HCT116 (cell line): ENCODE results near the gene C11orf91. TPM values are rescaled to one million over a fixed set of nuclear protein-coding genes. Genes with fewer than 3 reads are reported as not detected.

Source experiments
- ATAC-seq: fragments of 200-7000 bp; cut with Tn5 transposase; 2 replicates; pipeline ENCODE4 v1.9.1; 2020; ENCODE audit warnings: mild to moderate bottlenecking, moderate library complexity
- BruUV-seq: library from RNA; stranded (reverse); fragments of 400-500 nt; replicated peaks from 2 replicates; lab custom pipeline; 2021; lab: Mats Ljungman, UMichigan
- CTCF ChIA-PET: fragments of 300-600 bp; sonication (Branson Sonifier 250); formaldehyde crosslinking; loops from one replicate; lab custom pipeline; 2021; ENCODE audit warnings: antibody characterized with exemption; lab: Charles Lee
- POLR2A ChIA-PET: fragments of 300-600, 350-600 bp; sonication (Branson Sonifier 250); formaldehyde crosslinking; loops from one replicate; lab custom pipeline; 2021; ENCODE audit warnings: antibody characterized with exemption; lab: Charles Lee
- RAD21 ChIA-PET, 2 experiments: fragments of 300-600 bp; sonication (Branson Sonifier 250); formaldehyde crosslinking; loops; one replicate each; lab custom pipeline; 2023; ENCODE audit warnings: low total read pairs in 2 of 2; ENCODE audit not compliant: uncharacterized antibody in 2 of 2, unreplicated experiment in 2 of 2, low non-redundant PET in 1 of 2; lab: Charles Lee
- DNase-seq: peaks from one replicate; pipeline ENCODE4 v3.0.0-alpha.2; 2010; ENCODE audit warnings: low read depth, low spot score
- H2AFZ ChIP-seq: fragments of 200-600 bp; shearing (Covaris generic), sonication (generic); 2 replicates; pipeline ENCODE4 v1.6.1; 2017; ENCODE audit warnings: low read depth, mixed run types, mixed read lengths, antibody characterized with exemption, low read length; ENCODE audit not compliant: poor library complexity, severe bottlenecking
- H3K27ac ChIP-seq: 2 replicates; pipeline ENCODE4 v1.5.1; 2012; ENCODE audit warnings: low read depth, low read length
- H3K27me3 ChIP-seq: fragments of 200-600 bp; sonication (generic); 2 replicates; pipeline ENCODE4 v1.6.1; 2016; ENCODE audit warnings: mixed run types, low read length, mixed read lengths; ENCODE audit not compliant: insufficient read depth
- H3K36me3 ChIP-seq, 2 experiments: fragments of 200-500 bp in 1 of 2; fragments of 200-600 bp in 1 of 2; sonication (Bioruptor generic) in 1 of 2; sonication (generic) in 1 of 2; 2 replicates each; pipeline versions ENCODE4 v1.5.1 to v1.6.1; 2014 to 2016; ENCODE audit warnings: low read length in 2 of 2, inconsistent platforms in 1 of 2, mixed read lengths in 1 of 2, mixed run types in 1 of 2; ENCODE audit not compliant: insufficient read depth in 2 of 2, control insufficient read depth in 1 of 2
- H3K4me1 ChIP-seq, 2 experiments: fragments of 200-600 bp in 1 of 2; sonication (generic) in 1 of 2; 2 replicates each; pipeline versions ENCODE4 v1.5.1 to v1.6.1; 2012 to 2017; ENCODE audit warnings: low read length in 2 of 2, inconsistent platforms in 1 of 2, mild to moderate bottlenecking in 1 of 2, mixed read lengths in 1 of 2, mixed run types in 1 of 2, moderate library complexity in 1 of 2; ENCODE audit not compliant: insufficient read depth in 2 of 2, control insufficient read depth in 1 of 2
- H3K4me2 ChIP-seq: fragments of 200-600 bp; sonication (generic); 2 replicates; pipeline ENCODE4 v1.6.1; 2017; ENCODE audit warnings: mixed run types, low read length, mixed read lengths
- H3K4me3 ChIP-seq, 2 experiments: fragments of 200-600 bp in 1 of 2; sonication (generic) in 1 of 2; replicated peaks in 1 of 2; 2 replicates each; pipeline ENCODE4 v1.5.1; 2011 to 2016; ENCODE audit warnings: low read length in 2 of 2, control low read depth in 1 of 2, low read depth in 1 of 2, mild to moderate bottlenecking in 1 of 2, mixed read lengths in 1 of 2, mixed run types in 1 of 2
- H3K79me2 ChIP-seq: fragments of 200-600 bp; sonication (generic); 2 replicates; pipeline ENCODE4 v1.6.1; 2017; ENCODE audit warnings: mild to moderate bottlenecking, mixed run types, low read length, moderate library complexity, mixed read lengths; ENCODE audit not compliant: insufficient read depth
- H3K9ac ChIP-seq: fragments of 200-600 bp; sonication (generic); 2 replicates; pipeline ENCODE4 v1.6.1; 2016; ENCODE audit warnings: low read length, mixed read lengths
- H3K9me2 ChIP-seq: fragments of 200-600 bp; sonication (generic), shearing (Covaris generic); 2 replicates; pipeline ENCODE4 v1.6.1; 2017; ENCODE audit warnings: mixed run types, mild to moderate bottlenecking, moderate library complexity; ENCODE audit not compliant: insufficient read depth
- H3K9me3 ChIP-seq, 2 experiments: fragments of 200-500 bp in 1 of 2; fragments of 200-600 bp in 1 of 2; sonication (Bioruptor generic) in 1 of 2; sonication (generic) in 1 of 2; 2 replicates each; pipeline ENCODE4 v1.6.1; 2014 to 2017; ENCODE audit warnings: low read length in 2 of 2, mixed read lengths in 2 of 2, inconsistent platforms in 1 of 2, low read depth in 1 of 2, mild to moderate bottlenecking in 1 of 2, mixed run types in 1 of 2, moderate library complexity in 1 of 2; ENCODE audit not compliant: control insufficient read depth in 1 of 2, insufficient read depth in 1 of 2
- H4K20me1 ChIP-seq: fragments of 200-600 bp; sonication (generic), shearing (Covaris generic); 2 replicates; pipeline ENCODE4 v1.6.1; 2017; ENCODE audit warnings: mixed run types, mild to moderate bottlenecking, moderate library complexity; ENCODE audit not compliant: insufficient read depth
- CBX3 ChIP-seq: IDR thresholded peaks from 2 replicates; pipeline ENCODE4 v1.6.1; 2012; ENCODE audit warnings: low read depth
- intact Hi-C: fragments of 100-400 bp; cut with micrococcal nuclease; formaldehyde crosslinking; loops from 2 replicates; pipeline ENCODE4 v1.10.0; 2022
- total RNA-seq: library from RNA; stranded (reverse); gene quantifications from one replicate; pipeline ENCODE4 v1.2.1, GENCODE V29; 2021; ENCODE audit not compliant: unreplicated experiment
- TF ChIP-seq, protein P1 (sequence below), 3 experiments: fragments of 200-600 bp in 1 of 3; sonication (generic) in 1 of 3; IDR thresholded peaks in 2 of 3; conservative IDR thresholded peaks in 1 of 3; 2 replicates each; pipeline ENCODE4 v1.5.1; 2012 to 2017; ENCODE audit warnings: low read depth in 2 of 3, low read length in 2 of 3, antibody characterized with exemption in 1 of 3, borderline replicate concordance in 1 of 3, control low read depth in 1 of 3, mild to moderate bottlenecking in 1 of 3, mixed read lengths in 1 of 3, mixed run types in 1 of 3, moderate library complexity in 1 of 3; ENCODE audit not compliant: insufficient read depth in 1 of 3
- TF ChIP-seq, protein P2 (sequence below): IDR thresholded peaks from 2 replicates; pipeline ENCODE4 v1.6.1; 2012
- TF ChIP-seq, protein P3 (sequence below): IDR thresholded peaks from 2 replicates; pipeline ENCODE4 v1.6.1; 2012

The C11orf91 gene
- total RNA-seq, 1 experiment from 2014 or later: 0.54 TPM

DNA sequence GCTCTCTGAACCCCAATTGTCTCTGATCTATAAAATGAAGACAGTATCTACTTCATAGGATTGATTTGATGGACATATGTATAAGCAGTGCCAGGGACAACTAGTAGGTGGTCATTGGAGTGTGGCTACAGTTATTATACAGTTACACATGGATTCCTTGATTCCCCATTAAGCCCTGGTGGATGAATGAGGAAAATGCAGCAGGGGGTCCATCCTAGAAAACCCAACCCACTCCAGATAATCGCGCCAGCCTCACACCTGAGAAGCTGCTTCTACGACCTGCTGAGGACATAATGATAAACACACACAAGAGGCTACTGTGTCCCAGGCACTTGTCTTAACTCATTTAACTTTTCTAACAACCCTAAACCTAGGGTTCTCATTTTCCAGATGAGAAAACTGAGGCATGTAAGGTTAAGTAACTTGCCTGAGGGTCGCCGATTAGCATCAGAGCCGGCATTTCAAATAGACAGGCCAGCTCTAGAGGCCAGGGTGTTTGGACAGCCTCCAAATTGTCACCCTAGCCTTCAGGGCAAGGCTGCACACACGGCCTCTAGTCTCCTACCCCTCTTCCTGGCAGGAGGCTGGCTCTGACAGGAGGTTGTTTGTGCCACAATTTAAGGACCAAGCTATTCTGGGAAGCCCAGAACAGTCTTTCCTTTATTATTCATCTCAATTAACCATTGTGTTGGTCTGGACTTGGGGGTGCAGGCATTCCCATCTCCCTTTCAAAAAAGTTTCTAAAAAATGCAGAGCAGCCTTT lies 3.8 kb upstream of the C11orf91 start:
- peaks cover 10 to 60% of the 10 kb centered on the region in 2 experiments for H3K4me1 ChIP-seq
- H3K9me2 ChIP-seq: no peaks in the 10 kb centered on the region
- H3K4me3 ChIP-seq: no peak overlapping the region
- BruUV-seq: no TSS peak
- peaks cover 10 to 17% of the 10 kb centered on the region in 2 experiments; a peak in 2 of 4 replicates for H3K36me3 ChIP-seq
- no peak for ATAC-seq
- TF ChIP-seq, protein P1, sequence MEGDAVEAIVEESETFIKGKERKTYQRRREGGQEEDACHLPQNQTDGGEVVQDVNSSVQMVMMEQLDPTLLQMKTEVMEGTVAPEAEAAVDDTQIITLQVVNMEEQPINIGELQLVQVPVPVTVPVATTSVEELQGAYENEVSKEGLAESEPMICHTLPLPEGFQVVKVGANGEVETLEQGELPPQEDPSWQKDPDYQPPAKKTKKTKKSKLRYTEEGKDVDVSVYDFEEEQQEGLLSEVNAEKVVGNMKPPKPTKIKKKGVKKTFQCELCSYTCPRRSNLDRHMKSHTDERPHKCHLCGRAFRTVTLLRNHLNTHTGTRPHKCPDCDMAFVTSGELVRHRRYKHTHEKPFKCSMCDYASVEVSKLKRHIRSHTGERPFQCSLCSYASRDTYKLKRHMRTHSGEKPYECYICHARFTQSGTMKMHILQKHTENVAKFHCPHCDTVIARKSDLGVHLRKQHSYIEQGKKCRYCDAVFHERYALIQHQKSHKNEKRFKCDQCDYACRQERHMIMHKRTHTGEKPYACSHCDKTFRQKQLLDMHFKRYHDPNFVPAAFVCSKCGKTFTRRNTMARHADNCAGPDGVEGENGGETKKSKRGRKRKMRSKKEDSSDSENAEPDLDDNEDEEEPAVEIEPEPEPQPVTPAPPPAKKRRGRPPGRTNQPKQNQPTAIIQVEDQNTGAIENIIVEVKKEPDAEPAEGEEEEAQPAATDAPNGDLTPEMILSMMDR (IDR thresholded peaks at IDR 0.05 in 2 of 3, conservative IDR thresholded peaks at IDR 0.05 in 1 of 3; ENCODE audit: borderline replicate concordance in 1 of 3, insufficient read depth in 1 of 3, low read depth in 2 of 3, low read length in 2 of 3): peak in 2 of 3 experiments; percentile 2 to 26; a peak in 1 of 6 replicates
- TF ChIP-seq, protein P2, sequence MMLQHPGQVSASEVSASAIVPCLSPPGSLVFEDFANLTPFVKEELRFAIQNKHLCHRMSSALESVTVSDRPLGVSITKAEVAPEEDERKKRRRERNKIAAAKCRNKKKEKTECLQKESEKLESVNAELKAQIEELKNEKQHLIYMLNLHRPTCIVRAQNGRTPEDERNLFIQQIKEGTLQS: no peak
- no peak for TF ChIP-seq CBX3
- TF ChIP-seq, protein P3, sequence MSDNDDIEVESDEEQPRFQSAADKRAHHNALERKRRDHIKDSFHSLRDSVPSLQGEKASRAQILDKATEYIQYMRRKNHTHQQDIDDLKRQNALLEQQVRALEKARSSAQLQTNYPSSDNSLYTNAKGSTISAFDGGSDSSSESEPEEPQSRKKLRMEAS: no peak
- no peaks in the 10 kb centered on the region for H3K9me3 ChIP-seq
- H4K20me1 ChIP-seq: no peaks in the 10 kb centered on the region; the same call in 1 of the 2 replicates
- no peak for DNase-seq
- H2AFZ ChIP-seq: no peak overlapping the region
- ChIA-PET POLR2A (interaction anchor here (1.3 to 4.6 kb wide), 2 partner anchors 14 kb away, joined by 3 to 38 read pairs; no protein-coding TSS in a partner anchor), CTCF (interaction anchor here (1.3 to 3.7 kb wide), 2 partner anchors 11 to 38 kb away, joined by 7 to 15 read pairs; no protein-coding TSS in a partner anchor), RAD21 (no interaction called here)
- peak overlapping the region; percentile 56 for H3K4me2 ChIP-seq
- no peaks in the 10 kb centered on the region for H3K27me3 ChIP-seq
- intact Hi-C loops: loop anchor here (5.0 kb wide), 1 partner anchor 33 kb away; the partner anchor contains the start of gene CD59
- peak overlapping the region; percentile 32; the same call in 1 of the 2 replicates for H3K9ac ChIP-seq
- H3K79me2 ChIP-seq: no peaks in the 10 kb centered on the region
- H3K27ac ChIP-seq: no peak overlapping the region
